GM12878 (cell line): ENCODE data around the gene HPD. TPM values are rescaled to one million over a fixed set of nuclear protein-coding genes. Genes with fewer than 3 reads are reported as not detected.

Experiments used
- ATAC-seq: fragments of 200-7000 bp; cut with Tn5 transposase; 3 replicates; pipeline ENCODE4 v1.9.1; 2020; ENCODE audit warnings: mild to moderate bottlenecking, moderate library complexity
- BruUV-seq: library from RNA; stranded (reverse); fragments of 400-500 nt; replicated peaks from 2 replicates; lab custom pipeline; 2021; lab: Mats Ljungman, UMichigan
- CTCF ChIA-PET: fragments of 300-600 bp; sonication (Branson Sonifier 250); formaldehyde crosslinking; extraction: SDS; loops from one replicate; lab custom pipeline; 2021; ENCODE audit warnings: inconsistent platforms; lab: Yijun Ruan, JAX
- POLR2A ChIA-PET: fragments of 350-600 bp; formaldehyde crosslinking; extraction: SDS; loops from one replicate; lab custom pipeline; 2021; ENCODE audit warnings: inconsistent platforms; lab: Charles Lee
- RAD21 ChIA-PET: fragments of 300-600 bp; sonication (Branson Sonifier 250); formaldehyde crosslinking; loops from one replicate; lab custom pipeline; 2023; ENCODE audit warnings: antibody characterized with exemption; ENCODE audit not compliant: unreplicated experiment; lab: Charles Lee
- SMC1A ChIA-PET: fragments of 300-600 bp; sonication (Branson Sonifier 250); formaldehyde crosslinking; loops from one replicate; lab custom pipeline; 2023; ENCODE audit not compliant: unreplicated experiment, uncharacterized antibody; lab: Charles Lee
- DNase-seq: peaks from one replicate; pipeline ENCODE4 v3.0.0-alpha.2; 2011; ENCODE audit warnings: low read depth, low spot score
- FAIRE-seq: peaks from 3 replicates; lab custom pipeline; 2011; peaks lifted over from hg19 to GRCh38; lab: Jason Lieb, UNC
- H2AFZ ChIP-seq: 2 replicates; pipeline ENCODE4 v1.6.0; 2011; ENCODE audit warnings: low read depth, low read length, control low read depth; ENCODE audit not compliant: control insufficient read depth
- H3K27ac ChIP-seq: 2 replicates; pipeline ENCODE4 v1.5.1; 2011; ENCODE audit warnings: control low read depth; ENCODE audit not compliant: control insufficient read depth, insufficient read depth
- H3K27me3 ChIP-seq, 2 experiments: replicated peaks in 1 of 2; 2 replicates each; pipeline versions ENCODE4 v1.6.0 to v1.6.1; 2011; ENCODE audit warnings: low read length in 1 of 2; ENCODE audit not compliant: control insufficient read depth in 2 of 2, insufficient read depth in 2 of 2
- H3K36me3 ChIP-seq, 2 experiments: 2 replicates each; pipeline ENCODE4 v1.5.1; 2011; ENCODE audit warnings: low read length in 1 of 2; ENCODE audit not compliant: control insufficient read depth in 2 of 2, insufficient read depth in 2 of 2
- H3K4me1 ChIP-seq: 2 replicates; pipeline ENCODE4 v1.6.1; 2011; ENCODE audit warnings: mild to moderate bottlenecking, low read length, moderate library complexity, mixed read lengths; ENCODE audit not compliant: control insufficient read depth, insufficient read depth
- H3K4me2 ChIP-seq: 2 replicates; pipeline ENCODE4 v1.6.0; 2011; ENCODE audit warnings: control low read depth; ENCODE audit not compliant: control insufficient read depth, insufficient read depth
- H3K4me3 ChIP-seq: fragments of 200-600 bp; sonication (generic); 2 replicates; pipeline ENCODE4 v1.5.1; 2016
- H3K79me2 ChIP-seq: 2 replicates; pipeline ENCODE4 v1.6.0; 2011; ENCODE audit warnings: low read length; ENCODE audit not compliant: control insufficient read depth, insufficient read depth
- H3K9ac ChIP-seq: 2 replicates; pipeline ENCODE4 v1.8.0; 2011; ENCODE audit warnings: low read length, control low read depth, mixed read lengths; ENCODE audit not compliant: control insufficient read depth, insufficient read depth
- H3K9me3 ChIP-seq: replicated peaks from 3 replicates; pipeline ENCODE4 v1.5.1; 2011; ENCODE audit warnings: mild to moderate bottlenecking, low read length; ENCODE audit not compliant: control insufficient read depth, insufficient read depth
- H4K20me1 ChIP-seq: 2 replicates; pipeline ENCODE4 v1.6.0; 2011; ENCODE audit not compliant: control insufficient read depth, insufficient read depth
- BACH1 ChIP-seq: fragments of 450-650 bp; IDR thresholded peaks from 2 replicates; pipeline ENCODE4 v1.6.1; 2017; ENCODE audit warnings: mild to moderate bottlenecking, borderline replicate concordance
- HDAC6 ChIP-seq: fragments of 200-600 bp; sonication (generic); IDR thresholded peaks from one replicate; pipeline ENCODE4 v1.8.0; 2017; ENCODE audit warnings: antibody characterized with exemption; ENCODE audit not compliant: unreplicated experiment
- NRF1 ChIP-seq: conservative IDR thresholded peaks from 2 replicates; pipeline ENCODE4 v1.6.1; 2011; ENCODE audit warnings: mild to moderate bottlenecking, low read depth, low read length, improper control_type of control experiment
- SIN3A ChIP-seq: IDR thresholded peaks from 2 replicates; pipeline ENCODE4 v1.6.1; 2012; ENCODE audit warnings: low read depth, low read length, improper control_type of control experiment
- WGBS: methylation state at CpG from one replicate; pipeline ENCODE4 v1.1.6; 2016; ENCODE audit warnings: low lambda C conversion rate; ENCODE audit not compliant: insufficient replicate concordance, insufficient coverage; ENCODE audit errors: missing lambda C conversion rate; 5-methylcytosine and 5-hydroxymethylcytosine counted together
- in situ Hi-C: fragments of 300-500 bp; cut with MboI; formaldehyde crosslinking; loops from 9 replicates; pipeline ENCODE4 v1.14.3; 2018; ENCODE audit warnings: mixed read lengths
- intact Hi-C: fragments of 100-400 bp; cut with micrococcal nuclease; formaldehyde crosslinking; loops from one replicate; pipeline ENCODE4 v1.14.2; 2022; ENCODE audit not compliant: unreplicated experiment
- polyA plus RNA-seq, 11 experiments: library from polyadenylated mRNA; depleted of rRNA in 4 of 11; unstranded in 6 of 11; stranded (reverse) in 5 of 11; fragments of >200 nt; fragmentation: Nextera tagmentation in 4 of 11; fragmentation: Illumina TruSeq in 1 of 11; extraction: Ambion mirVana in 4 of 11; extraction: Trizol in 1 of 11; gene quantifications; 1 replicate in 1 of 11; 2 replicates in 10 of 11; pipeline versions ENCODE4 v1.2.1 to v1.2.3, GENCODE V29; 2011 to 2016; ENCODE audit warnings: inconsistent platforms in 2 of 11, missing spikeins in 2 of 11, low read depth in 1 of 11
- total RNA-seq, 4 experiments: library from RNA; depleted of rRNA in 3 of 4; stranded (reverse); fragments of >200 nt in 3 of 4; fragmentation: Illumina TruSeq in 1 of 4; extraction: Trizol in 1 of 4; gene quantifications; 2 replicates each; pipeline versions ENCODE4 v1.2.1 to v1.2.3, GENCODE V29; 2013 to 2021
- TF ChIP-seq, protein P1 (sequence below): IDR thresholded peaks from 2 replicates; pipeline ENCODE4 v1.6.1; 2012; ENCODE audit warnings: improper control_type of control experiment, low read depth, low read length; ENCODE audit not compliant: insufficient replicate concordance
- TF ChIP-seq, protein P2 (sequence below): fragments of 450-650 bp; IDR thresholded peaks from 2 replicates; pipeline ENCODE4 v1.6.1; 2016; ENCODE audit warnings: mild to moderate bottlenecking
- TF ChIP-seq, protein P3 (sequence below): fragments of 450-650 bp; IDR thresholded peaks from 2 replicates; pipeline ENCODE4 v1.6.1; 2016; ENCODE audit warnings: mild to moderate bottlenecking

Gene HPD
- total and polyA plus RNA-seq, 10 of the 15 experiments (the other 5 are each of a cell fraction or from before 2014, with no cell fraction given): 0.04 to 0.69 (median 0.28) TPM; not detected in 7

DNA sequence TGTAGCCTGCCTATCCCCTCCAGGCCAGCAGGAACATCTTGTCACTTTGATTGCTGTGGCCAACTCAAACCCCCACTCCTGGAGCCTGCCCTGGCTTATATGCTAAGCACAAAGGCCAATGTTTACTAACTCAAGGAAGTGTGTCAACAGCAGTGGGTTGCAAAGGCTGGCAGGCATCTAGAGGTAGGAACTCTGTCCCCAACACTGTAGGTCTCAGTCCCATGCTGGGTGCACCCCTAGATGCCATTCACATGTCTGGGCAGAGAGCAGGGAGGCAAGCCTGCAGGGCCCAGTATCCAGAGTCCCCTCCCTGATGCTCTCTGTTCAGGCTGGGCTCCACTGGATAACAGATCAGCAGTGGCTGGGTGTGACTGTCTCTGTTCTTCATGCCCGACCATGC lies 1.6 kb upstream of the HPD start:
- ChIA-PET CTCF (interaction anchor here (0.8 to 1.1 kb wide), 2 partner anchors 66 to 178 kb away, joined by 3 to 4 read pairs; no protein-coding TSS in a partner anchor), POLR2A (no interaction called here), RAD21 (no interaction called here), SMC1A (no interaction called here)
- WGBS: 71% methylated on average over 1 of the region's 1 CpG
- Histone ChIP-seq H4K20me1 (no peaks in the 10 kb centered on the region), H3K4me3 (no peak overlapping the region), H3K9ac (no peak overlapping the region), H3K27me3 (no peaks in the 10 kb centered on the region; a peak in 1 of 4 replicates), H3K27ac (no peak overlapping the region), H3K4me1 (no peaks in the 10 kb centered on the region), H3K36me3 (no peaks in the 10 kb centered on the region), H3K79me2 (no peaks in the 10 kb centered on the region), H2AFZ (no peak overlapping the region), H3K4me2 (no peak overlapping the region), H3K9me3 (no peaks in the 10 kb centered on the region)
- DNase-seq (no peak), ATAC-seq (no peak), FAIRE-seq (no peak)
- BruUV-seq: no TSS peak
- intact Hi-C loops (no loop called here), in situ Hi-C loops (no loop called here)
- TF ChIP-seq, protein P1, sequence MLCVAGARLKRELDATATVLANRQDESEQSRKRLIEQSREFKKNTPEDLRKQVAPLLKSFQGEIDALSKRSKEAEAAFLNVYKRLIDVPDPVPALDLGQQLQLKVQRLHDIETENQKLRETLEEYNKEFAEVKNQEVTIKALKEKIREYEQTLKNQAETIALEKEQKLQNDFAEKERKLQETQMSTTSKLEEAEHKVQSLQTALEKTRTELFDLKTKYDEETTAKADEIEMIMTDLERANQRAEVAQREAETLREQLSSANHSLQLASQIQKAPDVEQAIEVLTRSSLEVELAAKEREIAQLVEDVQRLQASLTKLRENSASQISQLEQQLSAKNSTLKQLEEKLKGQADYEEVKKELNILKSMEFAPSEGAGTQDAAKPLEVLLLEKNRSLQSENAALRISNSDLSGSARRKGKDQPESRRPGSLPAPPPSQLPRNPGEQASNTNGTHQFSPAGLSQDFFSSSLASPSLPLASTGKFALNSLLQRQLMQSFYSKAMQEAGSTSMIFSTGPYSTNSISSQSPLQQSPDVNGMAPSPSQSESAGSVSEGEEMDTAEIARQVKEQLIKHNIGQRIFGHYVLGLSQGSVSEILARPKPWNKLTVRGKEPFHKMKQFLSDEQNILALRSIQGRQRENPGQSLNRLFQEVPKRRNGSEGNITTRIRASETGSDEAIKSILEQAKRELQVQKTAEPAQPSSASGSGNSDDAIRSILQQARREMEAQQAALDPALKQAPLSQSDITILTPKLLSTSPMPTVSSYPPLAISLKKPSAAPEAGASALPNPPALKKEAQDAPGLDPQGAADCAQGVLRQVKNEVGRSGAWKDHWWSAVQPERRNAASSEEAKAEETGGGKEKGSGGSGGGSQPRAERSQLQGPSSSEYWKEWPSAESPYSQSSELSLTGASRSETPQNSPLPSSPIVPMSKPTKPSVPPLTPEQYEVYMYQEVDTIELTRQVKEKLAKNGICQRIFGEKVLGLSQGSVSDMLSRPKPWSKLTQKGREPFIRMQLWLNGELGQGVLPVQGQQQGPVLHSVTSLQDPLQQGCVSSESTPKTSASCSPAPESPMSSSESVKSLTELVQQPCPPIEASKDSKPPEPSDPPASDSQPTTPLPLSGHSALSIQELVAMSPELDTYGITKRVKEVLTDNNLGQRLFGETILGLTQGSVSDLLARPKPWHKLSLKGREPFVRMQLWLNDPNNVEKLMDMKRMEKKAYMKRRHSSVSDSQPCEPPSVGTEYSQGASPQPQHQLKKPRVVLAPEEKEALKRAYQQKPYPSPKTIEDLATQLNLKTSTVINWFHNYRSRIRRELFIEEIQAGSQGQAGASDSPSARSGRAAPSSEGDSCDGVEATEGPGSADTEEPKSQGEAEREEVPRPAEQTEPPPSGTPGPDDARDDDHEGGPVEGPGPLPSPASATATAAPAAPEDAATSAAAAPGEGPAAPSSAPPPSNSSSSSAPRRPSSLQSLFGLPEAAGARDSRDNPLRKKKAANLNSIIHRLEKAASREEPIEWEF: no peak

DNA sequence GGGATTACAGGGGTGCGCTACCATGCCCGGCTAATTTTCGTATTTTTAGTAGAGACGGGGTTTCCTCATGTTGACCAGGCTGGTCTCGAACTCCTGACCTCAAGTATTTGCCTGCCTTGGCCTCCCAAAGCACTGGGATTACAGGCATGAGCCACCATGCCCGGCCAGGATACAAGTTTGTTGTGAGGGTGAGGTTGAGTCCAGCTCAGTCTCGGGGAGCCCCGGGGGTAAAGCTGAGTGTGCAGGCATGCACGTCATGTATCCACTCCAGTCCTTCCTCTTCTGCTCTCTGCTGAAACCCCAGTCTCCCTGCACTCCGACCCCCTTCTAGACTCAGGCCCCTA lies 369 bp downstream of the HPD start:
- Histone ChIP-seq H2AFZ (no peak overlapping the region), H3K79me2 (no peaks in the 10 kb centered on the region), H3K36me3 (no peaks in the 10 kb centered on the region), H3K27ac (no peak overlapping the region), H3K9ac (no peak overlapping the region), H3K4me3 (no peak overlapping the region), H3K27me3 (no peaks in the 10 kb centered on the region; a peak in 1 of 4 replicates), H4K20me1 (no peaks in the 10 kb centered on the region), H3K4me1 (no peaks in the 10 kb centered on the region), H3K4me2 (no peak overlapping the region), H3K9me3 (no peaks in the 10 kb centered on the region)
- POLR2A ChIA-PET: no interaction called here
- RAD21 ChIA-PET: no interaction called here
- CTCF ChIA-PET: interaction anchor here (0.6 kb wide), 1 partner anchor 274 kb away, joined by 3 read pairs; no protein-coding TSS in a partner anchor
- ATAC-seq (no peak), DNase-seq (no peak), FAIRE-seq (no peak)
- intact Hi-C loops: no loop called here
- in situ Hi-C loops: no loop called here
- BruUV-seq: no TSS peak
- SMC1A ChIA-PET: no interaction called here
- 39% methylated on average over 10 of the region's 10 CpGs for WGBS
- no peak for TF ChIP-seq SIN3A
- TF ChIP-seq NRF1: no peak
- TF ChIP-seq, protein P2, sequence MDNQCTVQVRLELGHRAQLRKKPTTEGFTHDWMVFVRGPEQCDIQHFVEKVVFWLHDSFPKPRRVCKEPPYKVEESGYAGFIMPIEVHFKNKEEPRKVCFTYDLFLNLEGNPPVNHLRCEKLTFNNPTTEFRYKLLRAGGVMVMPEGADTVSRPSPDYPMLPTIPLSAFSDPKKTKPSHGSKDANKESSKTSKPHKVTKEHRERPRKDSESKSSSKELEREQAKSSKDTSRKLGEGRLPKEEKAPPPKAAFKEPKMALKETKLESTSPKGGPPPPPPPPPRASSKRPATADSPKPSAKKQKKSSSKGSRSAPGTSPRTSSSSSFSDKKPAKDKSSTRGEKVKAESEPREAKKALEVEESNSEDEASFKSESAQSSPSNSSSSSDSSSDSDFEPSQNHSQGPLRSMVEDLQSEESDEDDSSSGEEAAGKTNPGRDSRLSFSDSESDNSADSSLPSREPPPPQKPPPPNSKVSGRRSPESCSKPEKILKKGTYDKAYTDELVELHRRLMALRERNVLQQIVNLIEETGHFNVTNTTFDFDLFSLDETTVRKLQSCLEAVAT: no peak
- no peak for TF ChIP-seq HDAC6
- TF ChIP-seq, protein P3, sequence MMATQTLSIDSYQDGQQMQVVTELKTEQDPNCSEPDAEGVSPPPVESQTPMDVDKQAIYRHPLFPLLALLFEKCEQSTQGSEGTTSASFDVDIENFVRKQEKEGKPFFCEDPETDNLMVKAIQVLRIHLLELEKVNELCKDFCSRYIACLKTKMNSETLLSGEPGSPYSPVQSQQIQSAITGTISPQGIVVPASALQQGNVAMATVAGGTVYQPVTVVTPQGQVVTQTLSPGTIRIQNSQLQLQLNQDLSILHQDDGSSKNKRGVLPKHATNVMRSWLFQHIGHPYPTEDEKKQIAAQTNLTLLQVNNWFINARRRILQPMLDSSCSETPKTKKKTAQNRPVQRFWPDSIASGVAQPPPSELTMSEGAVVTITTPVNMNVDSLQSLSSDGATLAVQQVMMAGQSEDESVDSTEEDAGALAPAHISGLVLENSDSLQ: no peak
- no peak for TF ChIP-seq BACH1
